Stimulated activated CD4-positive, alpha-beta T cell treated with anti-CD3 and anti-CD28 coated beads, Interleukin-15, amount 100 ng/mL, for 1 hour (primary cell): Measurements from ENCODE around the gene TAF4B.
"Not testable (repeated sequence)": the region's sequence is repeated elsewhere in the genome, so short reads cannot be mapped to it uniquely, and the experiment has no call there.

Experiments used
- DNase-seq, 2 donors: peaks; one replicate each; pipeline ENCODE4 v3.0.0-alpha.2; 2020; ENCODE audit warnings: low read depth in 1 of 2, low spot score in 1 of 2

Gene TAF4B

GRCh38 chr18:26237363-26237762 is 11.1 kb downstream of the TAF4B start:
- DNase-seq = not testable (repeated sequence)

GRCh38 chr18:26238718-26239117 is 12.5 kb downstream of the TAF4B start:
- not testable (repeated sequence) for DNase-seq

DNA sequence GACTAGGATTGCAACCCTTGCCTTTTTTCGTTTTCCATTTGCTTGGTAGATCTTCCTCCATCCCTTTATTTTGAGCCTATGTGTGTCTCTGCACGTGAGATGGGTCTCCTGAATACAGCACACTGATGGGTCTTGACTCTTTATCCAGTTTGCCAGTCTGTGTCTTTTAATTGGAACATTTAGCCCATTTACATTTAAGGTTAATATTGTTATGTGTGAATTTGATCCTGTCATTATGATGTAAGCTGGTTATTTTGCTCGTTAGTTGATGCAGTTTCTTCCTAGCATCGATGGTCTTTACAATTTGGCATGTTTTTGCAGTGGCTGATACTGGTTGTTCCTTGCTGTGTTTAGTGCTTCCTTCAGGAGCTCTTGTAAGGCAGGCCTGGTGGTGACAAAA is 16.1 kb downstream of the TAF4B start:
- not testable (repeated sequence) for DNase-seq

- DNase-seq = not testable (repeated sequence)
Observed at GRCh38 chr18:26245434-26245833, 19.2 kb downstream of the TAF4B start.

GRCh38 chr18:26252411-26252810 is 26.2 kb downstream of the TAF4B start:
- no peak for DNase-seq

DNA sequence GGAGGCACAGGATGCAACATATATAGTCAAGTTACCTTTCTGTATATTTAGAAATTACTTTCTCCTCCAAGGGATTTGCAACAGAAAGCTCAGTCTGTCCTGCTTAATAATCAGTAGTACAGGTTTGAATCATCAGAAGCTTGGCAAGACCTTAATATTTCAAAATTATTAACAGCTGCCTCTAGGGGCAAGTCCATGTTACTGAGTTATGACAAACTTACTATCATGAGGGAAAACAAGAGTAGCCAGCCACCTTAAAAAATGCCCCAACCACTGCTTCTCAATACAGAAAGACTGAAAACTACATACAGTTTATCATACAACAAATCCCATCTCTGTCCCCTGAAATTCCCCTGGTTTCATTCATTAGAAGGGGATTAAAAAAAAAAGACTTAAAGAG is 28.6 kb downstream of the TAF4B start:
- DNase-seq = not testable (repeated sequence)

GRCh38 chr18:26255695-26256622 is 29.7 kb downstream of the TAF4B start:
- no peak for DNase-seq

DNA sequence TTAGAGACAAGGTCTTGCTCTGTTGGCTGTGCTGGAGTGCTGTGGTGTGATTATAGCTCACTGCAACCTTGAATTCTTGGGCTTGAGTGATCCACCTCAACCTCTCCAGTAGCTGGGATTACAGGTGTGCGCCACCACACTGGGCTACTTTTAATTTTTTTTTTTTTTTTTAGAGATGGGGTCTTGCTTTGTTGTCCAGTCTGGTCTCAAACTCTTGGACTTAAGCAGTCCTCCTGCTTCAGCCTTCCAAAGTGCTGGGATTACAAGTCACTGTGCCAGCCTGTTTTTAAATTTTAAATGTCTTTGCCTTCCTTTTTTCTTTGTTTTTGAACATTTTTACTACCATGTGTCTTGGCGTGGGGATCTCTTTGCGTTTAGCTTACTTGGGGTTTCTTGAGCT is 32.5 kb downstream of the TAF4B start:
- no peak for DNase-seq

DNA sequence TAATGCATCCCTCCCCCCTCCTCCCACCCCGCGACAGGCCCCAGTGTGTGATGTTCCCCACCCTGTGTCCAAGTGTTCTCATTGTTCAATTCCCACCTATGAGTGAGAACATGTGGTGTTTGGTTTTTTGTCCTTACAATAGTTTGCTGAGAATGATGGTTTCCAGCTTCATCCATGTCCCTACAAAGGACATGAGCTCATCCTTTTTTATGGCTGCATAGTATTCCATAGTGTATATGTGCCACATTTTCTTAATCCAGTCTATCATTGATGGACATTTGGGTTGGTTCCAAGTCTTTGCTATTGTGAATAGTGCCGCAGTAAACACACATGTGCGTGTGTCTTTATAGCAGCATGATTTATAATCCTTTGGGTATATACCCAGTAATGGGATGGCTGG is 33.2 kb downstream of the TAF4B start:
- DNase-seq = not testable (repeated sequence)

DNA sequence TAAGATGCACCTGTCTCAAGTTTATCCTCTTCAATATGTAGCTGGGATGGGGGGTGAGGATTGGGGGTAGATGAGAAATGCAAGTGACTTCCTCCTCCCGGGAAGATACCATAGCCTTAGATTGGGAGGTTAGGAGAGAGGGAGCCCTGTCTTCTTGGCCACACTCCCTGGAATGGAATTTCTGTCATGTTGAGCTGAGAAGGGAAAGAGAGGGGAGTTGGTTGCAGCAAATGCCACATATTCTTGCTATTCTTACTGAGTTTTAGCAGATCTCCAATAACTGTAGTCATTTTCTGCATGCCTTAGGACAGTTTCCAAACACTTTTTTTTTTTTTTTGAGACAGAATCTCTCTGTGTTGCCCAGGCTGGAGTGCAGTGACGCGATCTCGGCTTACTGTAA is 35.9 kb downstream of the TAF4B start:
- DNase-seq = no peak

DNA sequence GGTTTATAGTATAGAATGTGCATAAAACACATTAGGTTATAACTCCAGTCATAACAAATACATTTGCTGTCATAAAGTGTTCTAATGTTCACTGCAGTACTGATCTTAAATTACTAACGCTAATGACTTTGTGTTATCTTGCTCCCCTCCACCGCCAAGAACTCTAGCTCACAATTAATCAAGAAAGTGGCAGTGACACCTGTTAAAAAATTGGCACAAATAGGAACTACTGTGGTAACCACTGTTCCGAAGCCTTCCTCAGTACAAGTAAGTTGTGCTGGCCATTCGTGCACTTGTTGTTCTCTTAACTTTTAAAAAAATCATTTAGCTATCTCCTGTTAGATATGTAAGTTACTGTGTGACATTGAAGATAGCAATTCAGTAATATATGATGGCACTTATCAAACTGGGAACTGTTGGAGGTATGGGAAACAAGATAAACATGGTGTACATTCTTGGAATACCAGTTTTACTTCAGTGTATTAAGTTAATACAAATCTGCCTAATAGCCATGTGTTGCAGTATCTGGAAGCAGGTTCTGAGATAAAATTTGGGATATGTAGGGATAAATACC is 41.2 kb downstream of the TAF4B start:
- no peak for DNase-seq

DNA sequence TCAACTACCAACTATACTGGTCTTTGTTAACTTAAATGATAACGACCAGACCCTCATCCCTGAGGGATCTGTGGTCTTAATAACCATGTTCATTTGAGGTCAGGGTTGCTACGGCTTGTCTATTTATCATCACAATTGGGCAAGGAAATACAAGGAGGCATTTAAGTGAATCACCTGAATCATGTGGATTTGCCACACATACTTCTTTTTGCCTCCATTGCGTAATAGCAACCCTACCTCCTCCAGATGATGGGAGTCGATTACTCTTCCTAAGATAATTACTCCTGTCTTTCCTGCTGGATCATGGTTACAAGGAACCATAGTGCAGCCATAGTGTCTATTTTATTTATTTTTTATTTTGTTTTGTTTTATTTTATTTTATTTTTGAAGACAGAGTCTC is 42.2 kb downstream of the TAF4B start:
- no peak for DNase-seq

DNA sequence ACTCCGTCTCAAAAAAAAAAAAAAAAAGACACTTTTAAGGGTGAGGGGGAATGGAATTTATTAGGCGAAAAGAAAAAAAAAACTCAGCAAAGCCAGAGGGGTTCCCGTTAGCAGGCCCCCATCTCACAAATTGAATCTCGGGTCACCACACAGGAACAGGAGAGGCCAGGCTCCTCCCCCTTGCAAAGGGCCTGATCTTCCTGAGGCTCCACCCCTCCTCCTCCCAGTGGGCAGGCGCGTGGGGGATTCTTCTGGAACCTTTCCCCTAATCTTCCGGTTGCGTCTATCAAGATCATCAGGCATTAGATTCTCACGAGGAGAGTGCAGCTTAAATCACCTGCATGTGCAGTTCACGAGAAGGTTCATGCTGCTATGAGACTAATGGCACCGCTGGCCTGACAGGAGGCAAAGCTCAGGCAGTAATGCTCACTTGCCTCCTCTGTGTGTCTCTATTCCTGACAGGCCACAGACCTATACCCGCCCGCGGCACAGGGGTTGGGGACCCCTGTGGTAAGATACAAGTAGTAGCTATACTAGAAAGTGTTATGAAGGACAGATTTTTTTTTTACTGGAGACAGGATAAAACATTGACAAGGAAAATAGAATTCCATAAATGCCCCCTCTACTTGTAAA is 45.8 kb downstream of the TAF4B start:
- no peak for DNase-seq

GRCh38 chr18:26277374-26277773 is 51.1 kb downstream of the TAF4B start:
- DNase-seq = no peak

- DNase-seq = no peak
Observed at GRCh38 chr18:26279428-26279827, 53.2 kb downstream of the TAF4B start.

GRCh38 chr18:26286008-26286407 is 59.8 kb downstream of the TAF4B start:
- DNase-seq = no peak

GRCh38 chr18:26287644-26288043 is 61.4 kb downstream of the TAF4B start:
- DNase-seq = no peak

DNA sequence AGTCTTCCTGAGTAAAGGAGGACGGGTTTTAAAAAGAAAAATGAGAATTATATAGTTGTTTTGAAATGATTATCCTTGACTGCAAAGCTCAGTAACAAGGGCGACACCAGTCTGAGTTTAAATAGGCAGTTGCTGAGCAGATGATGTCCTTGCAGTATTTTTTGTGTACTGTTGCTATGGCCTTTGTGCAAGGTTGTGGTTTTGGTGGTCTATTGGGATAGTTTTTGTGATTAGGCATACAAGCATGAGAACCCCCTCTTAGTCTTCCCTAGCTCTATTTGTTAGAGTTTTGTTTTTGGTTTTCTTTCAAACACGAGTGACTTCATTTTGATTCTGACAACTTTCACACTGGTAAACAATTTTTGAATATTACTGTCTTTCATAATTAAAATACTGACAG is 64.1 kb downstream of the TAF4B start:
- no peak for DNase-seq

DNA sequence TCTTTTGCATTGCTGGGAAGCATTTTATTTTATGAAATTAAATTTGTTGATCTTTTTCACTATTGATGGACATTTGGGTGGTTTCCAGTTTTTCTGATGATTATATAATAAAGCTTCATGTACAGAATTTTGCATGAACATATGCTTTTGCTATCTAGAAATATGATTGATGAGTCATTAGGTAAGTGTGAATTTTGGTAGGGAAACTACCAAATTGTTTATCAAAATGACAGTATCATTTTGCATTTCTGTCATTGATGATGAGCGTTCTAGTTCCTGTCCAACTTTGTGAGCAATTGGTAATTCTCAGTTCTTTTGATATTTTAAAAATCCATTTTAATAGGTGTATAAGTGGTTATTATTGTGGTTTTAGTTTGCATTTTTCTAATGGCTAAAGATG is 67.7 kb downstream of the TAF4B start:
- DNase-seq = no peak

- DNase-seq = no peak
Observed at GRCh38 chr18:26298107-26298506, 71.9 kb downstream of the TAF4B start.

- no peak for DNase-seq
Observed at GRCh38 chr18:26301681-26302080, 75.4 kb downstream of the TAF4B start.

GRCh38 chr18:26303222-26303621 is 77.0 kb downstream of the TAF4B start:
- DNase-seq = not testable (repeated sequence)
